BLaER1 (cell line): Measurements from ENCODE around the gene LCA5.
"Not testable (repeated sequence)": the region's sequence is repeated elsewhere in the genome, so short reads cannot be mapped to it uniquely, and the experiment has no call there.

ENCODE experiments used
- H3K27ac ChIP-seq: shearing (Covaris generic); formaldehyde crosslinking; 2 replicates; pipeline ENCODE4 v1.8.1; 2022
- H3K27me3 ChIP-seq: shearing (Covaris generic); formaldehyde crosslinking; 2 replicates; pipeline ENCODE4 v1.8.1; 2022
- H3K36me3 ChIP-seq: shearing (Covaris generic); formaldehyde crosslinking; 2 replicates; pipeline ENCODE4 v1.8.1; 2022
- H3K4me1 ChIP-seq: shearing (Covaris generic); formaldehyde crosslinking; 2 replicates; pipeline ENCODE4 v1.8.1; 2022
- H3K4me2 ChIP-seq: shearing (Covaris generic); formaldehyde crosslinking; 2 replicates; pipeline ENCODE4 v1.8.1; 2022
- H3K4me3 ChIP-seq: shearing (Covaris generic); formaldehyde crosslinking; 2 replicates; pipeline ENCODE4 v1.8.1; 2022
- H3K9ac ChIP-seq: shearing (Covaris generic); formaldehyde crosslinking; 2 replicates; pipeline ENCODE4 v1.8.1; 2022
- H3K9me3 ChIP-seq: shearing (Covaris generic); formaldehyde crosslinking; 2 replicates; pipeline ENCODE4 v1.8.1; 2022
- H4K20me1 ChIP-seq: shearing (Covaris generic); formaldehyde crosslinking; 2 replicates; pipeline ENCODE4 v1.8.1; 2022
- Cebpa-rat ChIP-seq: shearing (Covaris generic); IDR thresholded peaks from 2 replicates; pipeline ENCODE4 v1.8.1; 2022

The LCA5 gene

DNA sequence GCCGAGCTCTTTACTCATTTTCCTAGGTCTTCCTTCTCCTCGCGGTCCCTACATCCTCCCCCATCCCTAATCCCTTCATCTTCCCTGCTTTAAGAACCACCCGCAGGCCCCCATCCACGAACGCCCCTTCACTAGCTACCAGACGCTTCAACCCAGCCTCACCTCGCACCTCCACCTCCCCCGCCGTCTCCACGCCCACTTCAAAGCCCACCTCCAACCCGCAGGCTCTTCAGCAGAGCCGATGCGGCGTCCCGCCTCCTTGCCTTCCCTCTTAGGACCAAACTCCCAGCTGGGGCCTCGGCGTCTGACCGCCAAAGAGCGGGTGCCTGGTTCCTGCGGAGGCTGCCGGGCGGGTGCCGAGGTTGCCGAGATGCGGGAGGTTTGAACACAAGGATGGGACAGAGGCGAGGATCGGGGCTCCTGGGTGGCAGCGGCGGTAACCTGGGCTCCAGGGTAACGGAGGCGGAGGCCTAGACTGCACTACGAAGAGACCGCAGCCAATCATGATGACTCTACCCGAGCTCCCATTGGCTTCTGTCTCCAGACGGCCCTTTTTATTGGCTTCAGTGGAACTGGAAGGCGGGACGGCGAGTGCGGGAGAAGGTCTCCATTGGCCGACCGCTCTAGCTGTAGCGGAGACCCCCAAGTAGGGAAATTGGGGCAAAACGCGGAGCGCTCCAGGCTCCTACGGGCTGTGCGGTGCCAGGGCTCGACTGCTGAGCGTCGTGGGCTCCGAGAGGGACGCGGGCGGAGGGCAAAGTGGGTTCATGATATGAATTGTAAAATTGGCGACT lies at the start of gene LCA5:
LCA5 (minus strand) TSS at position 477 of the 794 bp plus-strand sequence. CDS start 18,536 bp downstream, outside the sequence.
- TF ChIP-seq Cebpa-rat: no peak
- no peaks in the 10 kb centered on the region for H3K4me1 ChIP-seq
- no peaks in the 10 kb centered on the region for H3K36me3 ChIP-seq
- peaks cover 11% of the 10 kb centered on the region; the same call in 1 of the 2 replicates for H3K9me3 ChIP-seq
- H3K4me3 ChIP-seq: no peak within 1 kb of the TSS
- H3K27me3 ChIP-seq: no peaks in the 10 kb centered on the region
- H3K9ac ChIP-seq: no peak within 1 kb of the TSS
- no peak within 1 kb of the TSS for H3K27ac ChIP-seq
- no peaks in the 10 kb centered on the region for H4K20me1 ChIP-seq
- H3K4me2 ChIP-seq: no peak within 1 kb of the TSS

DNA sequence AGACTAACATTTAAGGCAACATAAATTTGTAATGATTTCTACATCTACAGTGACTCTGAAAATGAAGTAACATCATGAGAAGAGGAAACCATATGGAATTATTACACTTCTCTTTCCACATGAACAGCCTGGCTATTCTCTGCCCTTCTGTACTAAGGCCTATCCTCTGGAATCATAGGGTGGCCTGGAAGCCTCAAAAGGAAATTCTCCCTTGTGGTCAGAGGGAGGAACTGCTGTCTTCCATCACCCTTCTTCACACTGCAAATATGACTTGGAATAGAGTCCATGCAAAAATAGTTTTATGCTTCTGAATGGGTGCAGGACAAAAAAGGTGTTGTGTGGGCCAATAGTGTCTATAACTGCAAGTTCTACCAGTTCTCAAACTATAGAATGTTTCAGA lies 49.3 kb upstream of the LCA5 start:
- Histone ChIP-seq H3K27ac (no peak overlapping the region), H3K4me3 (no peak overlapping the region), H3K9ac (no peak overlapping the region), H3K4me1 (no peaks in the 10 kb centered on the region), H4K20me1 (no peaks in the 10 kb centered on the region), H3K9me3 (no peaks in the 10 kb centered on the region), H3K36me3 (no peaks in the 10 kb centered on the region), H3K27me3 (no peaks in the 10 kb centered on the region), H3K4me2 (no peak overlapping the region)
- no peak for TF ChIP-seq Cebpa-rat

DNA sequence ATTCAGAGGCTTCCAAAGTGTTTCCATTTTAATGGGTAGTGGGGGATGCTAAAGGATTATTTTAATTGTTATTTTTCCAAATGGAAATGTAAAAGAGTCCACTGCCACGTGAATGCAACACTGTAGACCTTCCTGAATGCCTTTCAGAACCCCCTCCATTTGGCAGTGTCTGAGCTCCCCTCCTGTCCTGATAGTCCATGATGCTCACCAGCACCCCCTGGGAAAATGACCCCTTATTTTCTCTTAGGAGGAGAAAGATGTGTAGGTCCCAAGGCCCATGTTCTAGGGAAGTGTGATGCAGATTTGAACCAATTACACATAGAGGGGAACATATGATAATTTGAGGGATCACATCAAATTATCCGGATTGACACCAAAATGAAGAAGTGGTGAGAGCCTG lies 47.1 kb upstream of the LCA5 start:
- H3K4me2 ChIP-seq: no peak overlapping the region
- no peak overlapping the region for H3K27ac ChIP-seq
- H3K4me3 ChIP-seq: no peak overlapping the region
- H3K27me3 ChIP-seq: no peaks in the 10 kb centered on the region
- H3K9ac ChIP-seq: no peak overlapping the region
- TF ChIP-seq Cebpa-rat: no peak
- H3K9me3 ChIP-seq: no peaks in the 10 kb centered on the region
- H3K4me1 ChIP-seq: no peaks in the 10 kb centered on the region
- H3K36me3 ChIP-seq: no peaks in the 10 kb centered on the region
- no peaks in the 10 kb centered on the region for H4K20me1 ChIP-seq

DNA sequence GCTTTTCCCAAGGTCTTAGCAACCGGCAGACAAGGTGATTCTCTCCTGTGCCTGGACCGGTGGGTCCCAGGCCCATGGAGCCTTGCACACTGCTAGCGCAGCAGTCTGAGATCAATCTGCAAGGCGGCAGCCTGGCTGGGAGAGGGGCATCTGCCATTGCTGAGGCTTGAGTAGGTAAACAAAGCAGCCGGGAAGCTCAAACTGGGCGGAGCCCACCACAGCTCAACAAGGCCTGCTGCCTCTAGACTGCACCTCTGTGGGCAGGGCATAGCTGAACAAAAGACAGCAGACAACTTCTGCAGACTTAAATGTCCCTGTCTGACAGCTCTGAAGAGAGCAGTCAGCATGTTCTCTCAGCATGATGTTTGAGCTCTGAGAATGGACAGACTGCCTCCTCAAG lies 40.7 kb upstream of the LCA5 start:
- not testable (repeated sequence) for H3K4me3 ChIP-seq, H3K4me1 ChIP-seq, H3K9me3 ChIP-seq, H4K20me1 ChIP-seq, H3K9ac ChIP-seq, H3K4me2 ChIP-seq, H3K27ac ChIP-seq, H3K36me3 ChIP-seq, H3K27me3 ChIP-seq

DNA sequence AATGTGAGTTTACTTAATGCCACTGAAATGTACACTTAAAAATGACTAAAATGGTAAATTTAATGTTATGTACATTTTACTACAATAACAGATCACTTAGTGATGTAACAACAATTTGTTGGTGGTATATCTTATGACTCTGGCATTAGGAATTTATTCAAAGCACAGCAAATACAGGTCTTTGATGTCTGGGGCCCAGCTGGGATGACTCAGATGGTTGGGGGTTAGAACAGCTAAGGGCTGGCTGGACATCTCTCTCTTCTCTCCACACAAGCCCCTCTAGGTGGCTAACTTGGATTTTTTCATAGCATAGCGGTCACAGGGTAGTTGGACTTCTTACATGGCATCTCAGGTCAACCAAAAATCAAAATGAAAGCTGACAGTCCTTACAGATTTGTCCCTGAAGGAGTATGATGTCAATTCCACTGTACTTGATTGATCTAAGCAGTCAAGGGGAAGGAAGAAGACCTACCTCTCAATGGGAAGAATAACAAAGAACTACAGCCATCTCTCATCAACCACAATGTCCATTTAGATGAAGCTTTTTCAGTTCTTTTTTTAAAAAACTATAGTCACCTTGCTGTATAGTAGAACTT lies 37.5 kb upstream of the LCA5 start:
- Histone ChIP-seq H4K20me1 (no peaks in the 10 kb centered on the region), H3K9ac (no peak overlapping the region), H3K4me2 (no peak overlapping the region), H3K27ac (no peak overlapping the region), H3K36me3 (no peaks in the 10 kb centered on the region), H3K27me3 (no peaks in the 10 kb centered on the region), H3K4me3 (no peak overlapping the region), H3K4me1 (no peaks in the 10 kb centered on the region), H3K9me3 (no peaks in the 10 kb centered on the region)
- no peak for TF ChIP-seq Cebpa-rat

DNA sequence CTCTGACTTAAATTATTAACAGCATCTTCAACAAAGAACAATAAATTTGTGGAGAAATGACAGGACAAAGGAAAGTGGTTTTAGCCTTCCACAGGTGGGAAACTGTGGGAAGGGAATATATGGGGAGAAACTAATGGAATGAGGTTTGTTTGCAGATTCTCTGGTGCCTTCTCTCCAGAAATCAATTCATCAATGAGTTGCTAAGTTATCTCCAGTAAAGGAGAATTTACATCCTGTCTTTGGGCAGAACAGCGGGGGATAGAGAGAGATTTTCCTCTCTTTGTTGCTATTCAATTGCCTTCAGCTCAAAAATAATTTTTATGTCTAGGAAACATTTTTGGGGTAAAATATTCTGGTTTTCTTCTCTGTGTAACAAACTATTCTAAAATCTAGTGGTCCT lies 36.9 kb upstream of the LCA5 start:
- Histone ChIP-seq H3K27ac (no peak overlapping the region), H3K36me3 (no peaks in the 10 kb centered on the region), H3K9ac (no peak overlapping the region), H3K4me2 (no peak overlapping the region), H3K4me1 (no peaks in the 10 kb centered on the region), H4K20me1 (no peaks in the 10 kb centered on the region), H3K27me3 (no peaks in the 10 kb centered on the region), H3K9me3 (no peaks in the 10 kb centered on the region), H3K4me3 (no peak overlapping the region)
- TF ChIP-seq Cebpa-rat: no peak

DNA sequence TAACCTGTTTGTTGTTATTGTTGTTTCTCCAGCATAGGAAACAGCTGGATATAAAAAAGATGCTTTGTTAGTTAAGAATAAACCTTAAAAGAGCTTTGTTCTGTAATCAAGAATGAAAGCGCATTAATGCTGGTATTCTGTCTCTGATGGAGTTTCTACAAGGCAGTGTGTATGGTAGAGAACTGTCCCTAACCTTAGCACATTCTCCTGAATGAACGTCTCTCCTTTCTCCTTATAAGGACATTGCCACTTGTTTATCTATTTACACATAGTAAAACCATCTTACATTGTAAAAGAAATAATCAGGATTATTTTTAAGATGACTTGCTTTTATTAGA lies 33.8 kb upstream of the LCA5 start:
- H3K9me3 ChIP-seq: no peaks in the 10 kb centered on the region
- no peak overlapping the region for H3K9ac ChIP-seq
- no peak for TF ChIP-seq Cebpa-rat
- no peak overlapping the region for H3K4me2 ChIP-seq
- no peaks in the 10 kb centered on the region for H3K36me3 ChIP-seq
- no peak overlapping the region for H3K4me3 ChIP-seq
- H3K27me3 ChIP-seq: no peaks in the 10 kb centered on the region
- H4K20me1 ChIP-seq: no peaks in the 10 kb centered on the region
- no peak overlapping the region for H3K27ac ChIP-seq
- H3K4me1 ChIP-seq: no peaks in the 10 kb centered on the region

DNA sequence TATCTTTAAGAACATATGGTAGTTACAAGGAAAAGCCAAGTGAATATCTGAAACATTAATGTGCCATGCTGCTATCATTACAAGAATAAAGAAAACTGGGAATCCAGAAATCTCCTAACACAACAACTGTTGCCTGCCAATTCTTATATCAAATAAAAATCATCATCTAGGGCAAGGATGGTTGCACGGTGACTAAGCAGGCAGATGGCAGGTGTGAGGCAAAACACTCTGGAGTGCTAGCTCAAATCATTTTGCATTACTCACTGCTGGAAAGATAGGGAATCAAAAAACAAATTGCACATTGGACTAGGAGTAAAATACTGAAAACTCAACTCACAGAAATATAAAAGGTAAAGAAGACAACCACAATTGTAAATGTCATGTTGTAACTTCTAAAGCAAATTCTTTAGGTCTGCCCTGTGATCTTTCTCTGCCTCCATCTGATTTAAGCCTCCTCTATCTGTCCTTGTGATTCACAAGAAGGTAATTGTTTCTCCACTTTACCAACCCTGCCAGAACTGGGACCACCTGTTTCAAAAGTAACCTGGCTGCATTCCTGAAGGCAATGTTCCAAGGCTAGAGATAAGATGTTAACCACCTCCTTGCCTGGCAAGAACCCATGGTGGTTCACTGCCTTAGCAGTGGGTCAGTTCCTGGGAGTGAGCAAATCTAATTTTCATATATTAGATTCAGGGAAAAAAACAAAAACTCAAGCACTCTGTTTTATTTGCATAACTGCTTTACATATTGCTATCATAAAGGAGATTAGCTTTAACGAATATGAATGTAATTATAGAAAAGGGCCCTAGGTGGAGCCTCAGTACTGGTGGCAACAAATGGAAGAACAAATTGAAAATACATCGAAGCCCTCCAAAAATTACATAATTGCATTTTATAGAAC lies 33.1 kb upstream of the LCA5 start:
- H3K4me1 ChIP-seq: no peaks in the 10 kb centered on the region
- H3K27ac ChIP-seq: no peak overlapping the region
- H4K20me1 ChIP-seq: no peaks in the 10 kb centered on the region
- H3K9me3 ChIP-seq: no peaks in the 10 kb centered on the region
- H3K9ac ChIP-seq: no peak overlapping the region
- H3K4me3 ChIP-seq: no peak overlapping the region
- no peaks in the 10 kb centered on the region for H3K27me3 ChIP-seq
- no peak for TF ChIP-seq Cebpa-rat
- no peaks in the 10 kb centered on the region for H3K36me3 ChIP-seq
- H3K4me2 ChIP-seq: no peak overlapping the region

DNA sequence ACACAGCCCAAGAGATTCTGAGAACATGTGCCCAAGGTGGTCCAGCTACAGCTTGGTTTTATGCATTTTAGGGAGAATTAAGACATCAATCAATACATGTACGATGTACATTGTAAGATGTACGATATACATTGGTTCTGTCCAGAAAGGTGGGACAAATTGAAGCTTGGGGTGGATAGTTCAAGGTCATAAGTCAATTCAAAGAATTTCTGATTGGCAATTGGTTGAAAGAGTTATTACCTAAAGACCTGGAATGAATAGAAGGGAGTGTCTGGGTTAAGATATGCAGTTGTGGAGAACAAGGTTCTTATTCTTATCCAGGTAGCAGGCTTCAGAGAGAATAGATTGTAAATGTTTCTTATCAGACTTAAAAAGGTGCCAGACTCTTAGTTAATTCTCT lies 31.8 kb upstream of the LCA5 start:
- Histone ChIP-seq H3K36me3 (no peaks in the 10 kb centered on the region), H3K27me3 (no peaks in the 10 kb centered on the region), H3K9ac (no peak overlapping the region), H3K4me3 (no peak overlapping the region), H3K4me2 (no peak overlapping the region), H3K9me3 (no peaks in the 10 kb centered on the region), H3K27ac (no peak overlapping the region), H4K20me1 (no peaks in the 10 kb centered on the region), H3K4me1 (no peaks in the 10 kb centered on the region)
- no peak for TF ChIP-seq Cebpa-rat

DNA sequence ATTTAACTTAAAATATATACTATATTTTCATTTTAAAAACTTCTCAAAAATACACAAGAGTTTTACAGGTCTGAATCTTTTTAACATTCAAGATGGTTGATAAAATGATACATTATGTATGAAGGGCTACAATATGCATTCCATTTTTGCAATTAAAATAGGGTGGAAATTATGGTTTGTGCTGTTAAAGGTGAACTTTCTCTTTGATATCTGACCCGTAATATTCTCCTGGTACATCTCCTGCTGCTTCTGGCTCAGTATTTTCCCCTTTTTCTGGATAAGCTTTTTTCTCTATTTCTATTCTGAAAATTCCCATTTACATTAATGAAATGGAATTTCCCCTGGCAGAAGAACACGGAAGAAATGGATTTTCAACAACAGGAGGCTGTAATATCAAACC lies 27.4 kb upstream of the LCA5 start:
- Histone ChIP-seq H3K9ac (no peak overlapping the region), H4K20me1 (no peaks in the 10 kb centered on the region), H3K4me3 (no peak overlapping the region), H3K9me3 (no peaks in the 10 kb centered on the region), H3K36me3 (no peaks in the 10 kb centered on the region), H3K4me2 (no peak overlapping the region), H3K4me1 (no peaks in the 10 kb centered on the region), H3K27ac (no peak overlapping the region), H3K27me3 (no peaks in the 10 kb centered on the region)
- TF ChIP-seq Cebpa-rat: no peak
